CD14-positive monocyte (primary cell): ENCODE data around the gene DGCR8. TPM values are rescaled to one million over a fixed set of nuclear protein-coding genes. Genes with fewer than 3 reads are reported as not detected.

ENCODE experiments used
- DNase-seq, 3 donors: peaks; one replicate each; pipeline ENCODE4 v3.0.0-alpha.2; 2011 to 2022
- H2AFZ ChIP-seq: 2 replicates; pipeline ENCODE4 v1.6.0; 2012; ENCODE audit warnings: mild to moderate bottlenecking, low read depth, low read length, inconsistent platforms; ENCODE audit not compliant: insufficient read depth, poor library complexity, severe bottlenecking
- H3K27ac ChIP-seq, 2 donors: 1 replicate in 1 of 2; 2 replicates in 1 of 2; pipeline ENCODE4 v1.5.1; 2012 to 2013; ENCODE audit warnings: low read length in 2 of 2, control low read depth in 1 of 2, inconsistent platforms in 1 of 2, low read depth in 1 of 2, mild to moderate bottlenecking in 1 of 2
- H3K27me3 ChIP-seq, 2 donors: one replicate each; pipeline versions ENCODE4 v1.6.0 to v1.6.1; 2011 to 2013; ENCODE audit warnings: low read length in 2 of 2; ENCODE audit not compliant: control insufficient read depth in 2 of 2, insufficient read depth in 2 of 2
- H3K36me3 ChIP-seq, 2 donors: replicated peaks in 1 of 2; 1 replicate in 1 of 2; 2 replicates in 1 of 2; pipeline versions ENCODE4 v1.5.1 to v1.6.1; 2012 to 2013; ENCODE audit warnings: low read length in 2 of 2, control low read depth in 1 of 2, inconsistent platforms in 1 of 2, mild to moderate bottlenecking in 1 of 2; ENCODE audit not compliant: insufficient read depth in 2 of 2, control insufficient read depth in 1 of 2
- H3K4me1 ChIP-seq, 2 donors: 1 replicate in 1 of 2; 2 replicates in 1 of 2; pipeline versions ENCODE4 v1.5.1 to v1.6.1; 2012 to 2013; ENCODE audit warnings: low read length in 2 of 2, control low read depth in 1 of 2, inconsistent platforms in 1 of 2, mild to moderate bottlenecking in 1 of 2, moderate library complexity in 1 of 2; ENCODE audit not compliant: insufficient read depth in 2 of 2, control insufficient read depth in 1 of 2
- H3K4me2 ChIP-seq: replicated peaks from 2 replicates; pipeline ENCODE3; 2012; ENCODE audit warnings: low read length, moderate library complexity, mild to moderate bottlenecking; ENCODE audit not compliant: poor library complexity, severe bottlenecking; ENCODE audit errors: extremely low read depth
- H3K4me3 ChIP-seq, 3 experiments: fragments of 200-600 bp in 1 of 3; sonication (generic) in 1 of 3; replicated peaks in 1 of 3; 1 replicate in 2 of 3; 2 replicates in 1 of 3; pipeline ENCODE4 v1.5.1; 2011 to 2013; ENCODE audit warnings: low read length in 3 of 3, mild to moderate bottlenecking in 3 of 3, control low read depth in 2 of 3, low read depth in 2 of 3, inconsistent platforms in 1 of 3, moderate library complexity in 1 of 3
- H3K79me2 ChIP-seq: 2 replicates; pipeline ENCODE4 v1.6.0; 2012; ENCODE audit warnings: mild to moderate bottlenecking, control low read depth, inconsistent platforms, low read length, moderate library complexity; ENCODE audit not compliant: insufficient read depth
- H3K9ac ChIP-seq: 2 replicates; pipeline ENCODE4 v1.6.0; 2017; ENCODE audit warnings: low read length, mild to moderate bottlenecking; ENCODE audit not compliant: insufficient read depth, poor library complexity, severe bottlenecking
- H3K9me3 ChIP-seq, 2 donors: replicated peaks in 1 of 2; 1 replicate in 1 of 2; 2 replicates in 1 of 2; pipeline versions ENCODE4 v1.5.1 to v1.6.1; 2012 to 2013; ENCODE audit warnings: low read length in 2 of 2, control low read depth in 1 of 2; ENCODE audit not compliant: control insufficient read depth in 1 of 2, insufficient read depth in 1 of 2
- H4K20me1 ChIP-seq: 2 replicates; pipeline ENCODE4 v1.6.0; 2012; ENCODE audit warnings: mild to moderate bottlenecking, low read length, control low read depth, moderate library complexity; ENCODE audit not compliant: insufficient read depth
- H3K27ac Mint-ChIP-seq, 7 donors: one replicate each; pipeline ENCODE4 v1.8.0; 2020; ENCODE audit warnings: mild to moderate bottlenecking in 7 of 7, mixed read lengths in 7 of 7, moderate library complexity in 6 of 7, inconsistent platforms in 2 of 7
- H3K27me3 Mint-ChIP-seq, 3 donors: one replicate each; pipeline ENCODE4 v1.8.0; 2021 to 2022; ENCODE audit warnings: low read depth in 3 of 3, mild to moderate bottlenecking in 3 of 3, mixed read lengths in 3 of 3, moderate library complexity in 3 of 3, inconsistent platforms in 1 of 3
- H3K36me3 Mint-ChIP-seq, 2 donors: one replicate each; pipeline ENCODE4 v1.8.0; 2020; ENCODE audit warnings: mixed read lengths in 2 of 2, inconsistent platforms in 1 of 2, mild to moderate bottlenecking in 1 of 2
- H3K4me1 Mint-ChIP-seq: one replicate; pipeline ENCODE4 v1.8.0; 2020; ENCODE audit warnings: mild to moderate bottlenecking, mixed read lengths
- H3K4me3 Mint-ChIP-seq, 2 donors: one replicate each; pipeline ENCODE4 v1.8.0; 2020; ENCODE audit warnings: mild to moderate bottlenecking in 2 of 2, mixed read lengths in 2 of 2, moderate library complexity in 1 of 2
- H3K9me3 Mint-ChIP-seq, 7 donors: one replicate each; pipeline ENCODE4 v1.8.0; 2020 to 2022; ENCODE audit warnings: mixed read lengths in 7 of 7, mild to moderate bottlenecking in 6 of 7, moderate library complexity in 6 of 7, inconsistent platforms in 2 of 7
- WGBS: methylation state at CpG from one replicate; pipeline ENCODE4 v1.1.5; 2013; ENCODE audit warnings: missing lambda C conversion rate; ENCODE audit not compliant: insufficient coverage; 5-methylcytosine and 5-hydroxymethylcytosine counted together
- intact Hi-C, 2 donors: fragments of 100-400 bp; cut with micrococcal nuclease; formaldehyde crosslinking; loops; one replicate each; pipeline versions ENCODE4 v1.15.0 to v1.15.1; 2023
- polyA plus RNA-seq, 3 donors: library from polyadenylated mRNA; depleted of rRNA in 1 of 3; unstranded in 2 of 3; stranded (reverse) in 1 of 3; fragments of 300-500 nt in 2 of 3; fragments of >200 nt in 1 of 3; fragmentation: Illumina TruSeq in 2 of 3; gene quantifications; 1 replicate in 2 of 3; 2 replicates in 1 of 3; pipeline ENCODE4 v1.2.3, GENCODE V29; 2012 to 2021
- TF ChIP-seq, protein P1 (sequence below): fragments of 200-600 bp; IDR thresholded peaks from one replicate; pipeline ENCODE4 v1.8.0; 2022; ENCODE audit warnings: antibody characterized with exemption, mild to moderate bottlenecking

Gene DGCR8
- polyA plus RNA-seq, 3 donors: 1.2 to 18.7 (median 1.4) TPM

GRCh38 chr22:20034143-20034542 is 45.9 kb upstream of the DGCR8 start:
- no peak overlapping the region for H3K9ac ChIP-seq
- H3K27me3 ChIP-seq: no peaks in the 10 kb centered on the region
- peaks cover 63% of the 10 kb centered on the region for H3K79me2 ChIP-seq
- H3K4me1 ChIP-seq: peaks cover 0 to 8% of the 10 kb centered on the region in 2 donors
- no peak overlapping the region for H3K27ac ChIP-seq
- Mint-ChIP-seq H3K36me3 (peaks cover 44 to 69% of the 10 kb centered on the region in 2 donors), H3K4me1 (peaks cover 12% of the 10 kb centered on the region), H3K27me3 (peaks cover 0 to 4% (median 0%) of the 10 kb centered on the region in 3 donors), H3K9me3 (peaks cover 0 to 3% (median 0%) of the 10 kb centered on the region in 7 donors), H3K27ac (no peak overlapping the region), H3K4me3 (no peak overlapping the region)
- H2AFZ ChIP-seq: no peak overlapping the region
- WGBS: 97% methylated on average over 4 of the region's 5 CpGs
- peaks cover 98% of the 10 kb centered on the region for H4K20me1 ChIP-seq
- intact Hi-C loops: no loop called here
- peaks cover 53 to 86% of the 10 kb centered on the region in 2 donors for H3K36me3 ChIP-seq
- no peaks in the 10 kb centered on the region for H3K9me3 ChIP-seq
- no peak overlapping the region for H3K4me3 ChIP-seq
- TF ChIP-seq, protein P1, sequence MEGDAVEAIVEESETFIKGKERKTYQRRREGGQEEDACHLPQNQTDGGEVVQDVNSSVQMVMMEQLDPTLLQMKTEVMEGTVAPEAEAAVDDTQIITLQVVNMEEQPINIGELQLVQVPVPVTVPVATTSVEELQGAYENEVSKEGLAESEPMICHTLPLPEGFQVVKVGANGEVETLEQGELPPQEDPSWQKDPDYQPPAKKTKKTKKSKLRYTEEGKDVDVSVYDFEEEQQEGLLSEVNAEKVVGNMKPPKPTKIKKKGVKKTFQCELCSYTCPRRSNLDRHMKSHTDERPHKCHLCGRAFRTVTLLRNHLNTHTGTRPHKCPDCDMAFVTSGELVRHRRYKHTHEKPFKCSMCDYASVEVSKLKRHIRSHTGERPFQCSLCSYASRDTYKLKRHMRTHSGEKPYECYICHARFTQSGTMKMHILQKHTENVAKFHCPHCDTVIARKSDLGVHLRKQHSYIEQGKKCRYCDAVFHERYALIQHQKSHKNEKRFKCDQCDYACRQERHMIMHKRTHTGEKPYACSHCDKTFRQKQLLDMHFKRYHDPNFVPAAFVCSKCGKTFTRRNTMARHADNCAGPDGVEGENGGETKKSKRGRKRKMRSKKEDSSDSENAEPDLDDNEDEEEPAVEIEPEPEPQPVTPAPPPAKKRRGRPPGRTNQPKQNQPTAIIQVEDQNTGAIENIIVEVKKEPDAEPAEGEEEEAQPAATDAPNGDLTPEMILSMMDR: no peak
- no peak overlapping the region for H3K4me2 ChIP-seq
- no peak for DNase-seq

DNA sequence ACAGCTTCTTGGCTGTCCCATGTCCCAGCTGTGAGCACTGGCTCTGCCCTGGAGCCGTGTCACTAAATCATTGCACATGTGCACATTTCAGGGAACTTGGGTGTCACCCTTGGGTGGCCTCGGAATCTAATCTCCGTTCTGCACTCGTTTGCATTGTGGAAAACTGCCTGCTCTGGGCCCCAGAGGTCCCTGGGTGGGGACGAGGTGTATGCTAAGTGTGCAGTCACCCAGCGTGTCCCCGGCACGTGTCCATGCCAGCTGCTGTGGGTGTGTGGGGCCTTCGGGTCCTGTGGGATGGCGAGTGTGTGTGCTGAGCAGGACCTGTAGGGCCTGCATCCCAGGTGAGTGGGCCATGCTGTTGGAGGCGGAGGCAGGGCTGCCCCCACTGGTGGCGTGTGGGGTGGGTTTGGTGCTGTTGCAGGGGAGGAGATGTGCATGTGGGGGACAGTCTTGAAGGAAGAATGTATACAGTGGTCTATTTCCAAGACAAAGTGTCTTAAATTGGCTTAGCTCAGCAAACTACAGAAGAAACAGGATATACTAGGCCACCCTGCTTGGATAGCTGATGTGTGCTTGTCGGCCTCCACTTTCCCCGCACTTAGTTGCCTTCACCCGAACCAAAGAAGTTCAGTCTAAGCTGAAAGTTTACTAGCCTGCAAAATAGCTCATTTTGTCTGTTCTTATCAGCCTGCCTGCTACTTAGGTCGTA is 44.5 kb upstream of the DGCR8 start:
- H2AFZ ChIP-seq: no peak overlapping the region
- Mint-ChIP-seq H3K4me1 (peaks cover 12% of the 10 kb centered on the region), H3K36me3 (peaks cover 53 to 82% of the 10 kb centered on the region in 2 donors), H3K4me3 (no peak overlapping the region), H3K27ac (peak overlapping the region in 1 of 7 donors; percentile 79), H3K27me3 (peaks cover 0 to 4% (median 0%) of the 10 kb centered on the region in 3 donors), H3K9me3 (peaks cover 0 to 3% (median 0%) of the 10 kb centered on the region in 7 donors)
- intact Hi-C loops: no loop called here
- H3K36me3 ChIP-seq: peaks cover 65 to 92% of the 10 kb centered on the region in 2 donors
- no peak overlapping the region for H3K27ac ChIP-seq
- TF ChIP-seq, protein P1: no peak
- H3K4me3 ChIP-seq: no peak overlapping the region
- peaks cover 51% of the 10 kb centered on the region for H3K79me2 ChIP-seq
- H3K9me3 ChIP-seq: no peaks in the 10 kb centered on the region
- 94% methylated on average over 15 of the region's 16 CpGs for WGBS
- no peaks in the 10 kb centered on the region for H3K27me3 ChIP-seq
- H3K9ac ChIP-seq: no peak overlapping the region
- no peak for DNase-seq
- peaks cover 98% of the 10 kb centered on the region for H4K20me1 ChIP-seq
- peaks cover 0 to 8% of the 10 kb centered on the region in 2 donors for H3K4me1 ChIP-seq
- no peak overlapping the region for H3K4me2 ChIP-seq
